Naive thymus-derived CD8-positive, alpha-beta T cell (primary cell): Measurements from ENCODE around the gene RANBP1. TPM values are rescaled to one million over a fixed set of nuclear protein-coding genes. Genes with fewer than 3 reads are reported as not detected.

ENCODE experiments used
- microRNA-seq: library from miRNA; unstranded; fragments of <30 nt; microRNA quantifications from one replicate; pipeline ENCODE4 v1.2.0, GENCODE V29; 2022; ENCODE audit warnings: borderline microRNAs expressed
- polyA plus RNA-seq, 3 donors: library from polyadenylated mRNA; unstranded; fragments of 300-500 nt; fragmentation: Illumina TruSeq; gene quantifications; one replicate each; pipeline ENCODE4 v1.2.3, GENCODE V29; 2021
- total RNA-seq, 8 experiments: library from RNA in 2 of 8; stranded (reverse) in 2 of 8; gene quantifications; one replicate each; pipeline ENCODE4 v1.2.3 and lab custom pipeline; 2021 to 2026

The RANBP1 gene
- total and polyA plus RNA-seq, 5 experiments from 2014 or later = 64.0 to 106 (median 72.5) TPM

Small RNAs within 50 kb of the gene (microRNA-seq; reads per million reads assigned to microRNA genes)
- gene MIR6816 = not detected

Other genes starting within 250 kb of the RANBP1 start
- gene COMT, start 174.3 kb upstream of the RANBP1 start, total RNA-seq = 10 to 100 TPM; 40.7 to 43.0 TPM
- 10 to 100 TPM; 92.1 to 97.2 (median 92.6) TPM for gene COMT, start 174.3 kb upstream of the RANBP1 start, polyA plus RNA-seq
- 10 to 100 TPM; 33.4 to 33.8 TPM for gene TXNRD2, start 174.3 kb upstream of the RANBP1 start, total RNA-seq
- gene TXNRD2, start 174.3 kb upstream of the RANBP1 start, polyA plus RNA-seq = 10 to 100 TPM in 2 of 3 donors, 1 to 10 TPM in 1; 6.5 to 14.9 (median 10.6) TPM
- 1 to 10 TPM; 4.6 to 5.1 TPM for gene ARVCF, start 99.3 kb upstream of the RANBP1 start, total RNA-seq
- gene ARVCF, start 99.3 kb upstream of the RANBP1 start, polyA plus RNA-seq = 1 to 10 TPM in 2 of 3 donors, under 1 TPM in 1; 0.53 to 1.5 (median 1.1) TPM
- 10 to 100 TPM; 37.5 to 38.0 TPM for gene TANGO2, start 95.0 kb upstream of the RANBP1 start, total RNA-seq
- gene TANGO2, start 95.0 kb upstream of the RANBP1 start, polyA plus RNA-seq = 10 to 100 TPM; 22.6 to 36.2 (median 26.4) TPM
- gene DGCR8, start 35.9 kb upstream of the RANBP1 start, total RNA-seq = 10 to 100 TPM; 51.3 to 53.3 TPM
- 1 to 10 TPM; 4.0 to 6.0 (median 4.4) TPM for gene DGCR8, start 35.9 kb upstream of the RANBP1 start, polyA plus RNA-seq
- 100 to 1,000 TPM; 120 to 123 TPM for gene TRMT2A, start 1.1 kb downstream of the RANBP1 start, total RNA-seq
- 10 to 100 TPM; 24.8 to 36.8 (median 32.5) TPM for gene TRMT2A, start 1.1 kb downstream of the RANBP1 start, polyA plus RNA-seq
- gene ZDHHC8, start 15.7 kb downstream of the RANBP1 start, total RNA-seq = 10 to 100 TPM; 93.5 to 99.2 TPM
- gene ZDHHC8, start 15.7 kb downstream of the RANBP1 start, polyA plus RNA-seq = 1 to 10 TPM; 1.4 to 4.6 (median 2.6) TPM
- gene CCDC188, start 35.0 kb downstream of the RANBP1 start, total RNA-seq = not detected
- not detected for gene CCDC188, start 35.0 kb downstream of the RANBP1 start, polyA plus RNA-seq
- 1 to 10 TPM; 5.0 to 5.1 TPM for gene RTN4R, start 152.2 kb downstream of the RANBP1 start, total RNA-seq
- 1 to 10 TPM; 4.3 to 5.6 (median 4.7) TPM for gene RTN4R, start 152.2 kb downstream of the RANBP1 start, polyA plus RNA-seq
- 10 to 100 TPM; 36.1 to 38.9 TPM for gene DGCR6L, start 204.0 kb downstream of the RANBP1 start, total RNA-seq
- gene DGCR6L, start 204.0 kb downstream of the RANBP1 start, polyA plus RNA-seq = 100 to 1,000 TPM; 104 to 144 (median 124) TPM